Activated T-helper 2 cell treated with anti-CD3 and anti-CD28 coated beads, Interferon-gamma antibody, Interleukin-2, Interleukin-4, amounts not matched to agents 10 μg/mL and 5 μg/mL and 100 μg/mL, durations not matched to agents 14 hours and 24 hours and 36 hours (primary cell): Measurements from ENCODE around the gene TMEM18. TPM values are rescaled to one million over a fixed set of nuclear protein-coding genes. Genes with fewer than 3 reads are reported as not detected.

Experiments used
- DNase-seq: peaks from one replicate; pipeline ENCODE4 v3.0.0; 2021; ENCODE audit warnings: low spot score
- H3K27ac Mint-ChIP-seq: one replicate; pipeline ENCODE4 v1.8.0; 2021; ENCODE audit warnings: mixed read lengths
- H3K27me3 Mint-ChIP-seq: one replicate; pipeline ENCODE4 v1.8.0; 2021; ENCODE audit warnings: low read depth, mixed read lengths
- H3K36me3 Mint-ChIP-seq: one replicate; pipeline ENCODE4 v1.8.0; 2021; ENCODE audit warnings: low read depth, mixed read lengths
- H3K4me1 Mint-ChIP-seq: one replicate; pipeline ENCODE4 v1.8.0; 2021; ENCODE audit warnings: low read depth, mixed read lengths
- H3K4me3 Mint-ChIP-seq: one replicate; pipeline ENCODE4 v1.8.0; 2021; ENCODE audit warnings: low read depth, mild to moderate bottlenecking, moderate library complexity, mixed read lengths
- H3K9me3 Mint-ChIP-seq: one replicate; pipeline ENCODE4 v1.8.0; 2021; ENCODE audit warnings: mixed read lengths
- intact Hi-C: fragments of 100-400 bp; cut with micrococcal nuclease; formaldehyde crosslinking; loops from one replicate; pipeline ENCODE4 v1.15.1; 2023
- total RNA-seq: library from RNA; stranded (reverse); gene quantifications from 2 replicates; pipeline ENCODE4 v1.2.3, GENCODE V29; 2022

Gene TMEM18
- total RNA-seq, 1 donor from 2014 or later, result 26.3 TPM

DNA sequence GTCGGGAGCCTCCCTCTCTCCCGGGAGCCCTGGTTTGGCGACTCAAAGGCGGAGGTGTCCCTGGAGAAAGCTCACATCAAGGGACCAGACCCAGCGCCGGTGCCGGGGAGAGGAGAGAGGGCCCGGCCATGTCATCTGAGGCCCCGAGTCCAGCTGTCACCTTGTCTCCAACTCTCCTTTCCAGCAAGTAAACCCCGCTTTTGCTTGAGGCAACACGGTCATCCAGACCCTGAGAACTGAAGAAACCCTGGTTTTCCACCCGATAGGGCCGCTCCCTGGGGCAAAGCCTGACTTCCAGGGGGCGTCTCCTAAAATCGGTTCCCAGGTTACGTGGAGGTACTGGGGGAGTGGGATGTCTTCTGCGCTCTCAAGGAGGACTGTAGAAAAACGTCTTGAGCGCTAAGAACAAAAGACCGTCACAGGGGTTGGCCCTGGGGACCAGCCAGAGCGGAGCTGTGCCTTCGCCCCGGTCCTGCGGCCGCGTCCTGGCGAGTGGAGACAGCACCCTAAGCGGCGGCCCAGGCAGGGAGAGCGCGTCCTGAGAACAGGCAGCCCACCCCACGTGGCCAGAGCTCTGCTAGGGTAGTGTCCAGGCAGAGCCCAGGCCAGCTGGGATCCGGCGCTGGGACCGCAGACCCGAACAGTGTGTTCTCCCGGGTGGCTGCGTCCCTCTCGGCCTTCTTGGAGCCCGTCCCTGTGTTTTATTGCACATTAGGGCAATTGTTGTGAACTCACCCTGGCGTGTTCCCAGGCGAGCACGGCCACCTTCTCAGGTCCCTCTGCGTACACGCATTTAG is 55.7 kb downstream of the TMEM18 start:
- Mint-ChIP-seq H3K27me3 (peaks cover 2% of the 10 kb centered on the region), H3K4me1 (no peaks in the 10 kb centered on the region), H3K36me3 (no peaks in the 10 kb centered on the region), H3K27ac (no peak overlapping the region), H3K4me3 (no peak overlapping the region), H3K9me3 (peaks cover 3% of the 10 kb centered on the region)
- intact Hi-C loops, result no loop called here
- DNase-seq, result no peak

- Mint-ChIP-seq H3K36me3 (no peaks in the 10 kb centered on the region), H3K4me3 (no peak overlapping the region), H3K9me3 (peaks cover 3% of the 10 kb centered on the region), H3K27ac (no peak overlapping the region), H3K4me1 (no peaks in the 10 kb centered on the region), H3K27me3 (peaks cover 4% of the 10 kb centered on the region)
- intact Hi-C loops, result no loop called here
- no peak for DNase-seq
These were observed 56.5 kb downstream of the TMEM18 start for GRCh38 chr2:620471-621302.

DNA sequence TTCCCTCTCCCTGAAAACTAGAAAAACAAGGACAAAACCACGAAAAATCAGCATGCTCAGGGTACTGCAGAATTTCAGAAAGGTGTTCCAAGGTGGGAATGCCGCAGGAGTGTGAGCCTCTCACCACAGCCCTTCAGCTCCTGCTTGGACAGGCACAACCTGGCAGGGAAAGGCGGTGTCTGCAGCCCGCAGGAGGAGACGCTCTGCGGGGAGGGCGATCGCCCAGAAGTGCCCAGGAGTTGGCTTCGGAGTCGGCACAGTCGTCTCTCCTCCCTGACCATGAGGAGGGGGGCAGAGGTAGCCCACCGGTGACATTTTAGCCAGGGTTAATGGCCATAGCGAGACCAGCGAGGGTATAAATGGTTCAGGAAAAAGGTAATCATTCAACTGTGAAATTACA is 57.2 kb downstream of the TMEM18 start:
- DNase-seq, result no peak
- Mint-ChIP-seq H3K27ac (no peak overlapping the region), H3K4me3 (no peak overlapping the region), H3K27me3 (peaks cover 4% of the 10 kb centered on the region), H3K9me3 (peaks cover 3% of the 10 kb centered on the region), H3K36me3 (no peaks in the 10 kb centered on the region), H3K4me1 (no peaks in the 10 kb centered on the region)
- intact Hi-C loops, result no loop called here

DNA sequence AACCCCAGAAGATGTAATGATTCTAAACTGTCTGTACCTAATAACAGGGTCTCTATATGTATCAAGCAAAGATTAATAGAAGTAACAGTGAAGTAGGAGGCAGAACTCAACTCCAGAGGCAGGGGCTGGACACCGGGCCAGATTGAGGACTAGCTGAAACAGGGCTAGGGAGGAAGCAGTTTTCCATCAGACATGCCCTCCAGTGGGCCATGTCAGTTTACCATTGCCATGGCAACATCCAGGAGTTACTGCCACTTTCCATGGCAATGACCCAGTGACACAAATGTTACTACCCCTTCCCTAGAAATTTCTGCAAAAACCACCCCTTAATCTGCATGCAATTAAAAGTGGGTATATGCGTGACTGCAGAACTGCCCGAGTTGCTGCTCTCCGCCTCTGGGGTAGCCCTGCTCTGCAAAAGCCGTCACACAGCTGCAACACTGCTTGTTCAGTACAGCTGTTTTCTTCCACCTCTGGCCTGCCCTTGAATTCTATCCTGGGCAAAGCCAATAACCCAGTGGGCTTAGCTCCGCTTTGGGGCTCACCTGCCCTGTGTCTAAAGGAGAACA is 58.7 kb downstream of the TMEM18 start:
- H3K4me1 Mint-ChIP-seq, result no peaks in the 10 kb centered on the region
- peaks cover 4% of the 10 kb centered on the region for H3K27me3 Mint-ChIP-seq
- DNase-seq, result no peak
- H3K4me3 Mint-ChIP-seq, result no peak overlapping the region
- H3K27ac Mint-ChIP-seq, result no peak overlapping the region
- H3K36me3 Mint-ChIP-seq, result no peaks in the 10 kb centered on the region
- intact Hi-C loops, result no loop called here
- peaks cover 3% of the 10 kb centered on the region for H3K9me3 Mint-ChIP-seq

GRCh38 chr2:618005-618404 is 59.2 kb downstream of the TMEM18 start:
- DNase-seq, result no peak
- no peaks in the 10 kb centered on the region for H3K4me1 Mint-ChIP-seq
- no peak overlapping the region for H3K4me3 Mint-ChIP-seq
- H3K27me3 Mint-ChIP-seq, result peaks cover 4% of the 10 kb centered on the region
- peaks cover 3% of the 10 kb centered on the region for H3K9me3 Mint-ChIP-seq
- H3K36me3 Mint-ChIP-seq, result no peaks in the 10 kb centered on the region
- H3K27ac Mint-ChIP-seq, result no peak overlapping the region
- intact Hi-C loops, result no loop called here
